Measurements from ENCODE around the gene RCVRN. TPM values are rescaled to one million over a fixed set of nuclear protein-coding genes. Genes with fewer than 3 reads are reported as not detected.

RCVRN gene
- total RNA-seq, 1 experiment from 2014 or later, result not detected

- BruUV-seq (replicated peaks), result no TSS peak
- TF ChIP-seq EZH2 (IDR thresholded peaks at IDR 0.05; ENCODE audit: low read depth) (no peak), CTCF (conservative IDR thresholded peaks at IDR 0.05) (no peak)
- ChIA-PET POLR2A (ENCODE audit: unreplicated experiment) (interaction anchor here (0.6 kb wide), 1 partner anchor 258 kb away, joined by 3 read pairs; no protein-coding TSS in a partner anchor), CTCF (no interaction called here)
- no peak overlapping the region for H3K4me2 ChIP-seq
- no peak overlapping the region for H2AFZ ChIP-seq
- H3K27ac ChIP-seq, result no peak overlapping the region
- H3K79me2 ChIP-seq (ENCODE audit: low read depth), result no peaks in the 10 kb centered on the region
- no peaks in the 10 kb centered on the region for H4K20me1 ChIP-seq (ENCODE audit: insufficient read depth)
- no peaks in the 10 kb centered on the region for H3K36me3 ChIP-seq (ENCODE audit: low read depth)
- no peaks in the 10 kb centered on the region for H3F3A ChIP-seq (ENCODE audit: insufficient read depth, low read depth)
- H3K4me3 ChIP-seq, result no peak overlapping the region
- no peaks in the 10 kb centered on the region for H3K27me3 ChIP-seq (ENCODE audit: insufficient read depth, low read depth)
- no peak for DNase-seq
- no peaks in the 10 kb centered on the region for H3K9me2 ChIP-seq (ENCODE audit: insufficient read depth)
- H3K4me1 ChIP-seq (replicated peaks; ENCODE audit: insufficient read depth), result no peaks in the 10 kb centered on the region
- H3K9me3 ChIP-seq (ENCODE audit: insufficient read depth, low read depth), result no peaks in the 10 kb centered on the region
- intact Hi-C loops (cut with micrococcal nuclease; ENCODE audit: unreplicated experiment), result no loop called here
These were observed 11.0 kb upstream of the RCVRN start for GRCh38 chr17:9916108-9916507.

DNA sequence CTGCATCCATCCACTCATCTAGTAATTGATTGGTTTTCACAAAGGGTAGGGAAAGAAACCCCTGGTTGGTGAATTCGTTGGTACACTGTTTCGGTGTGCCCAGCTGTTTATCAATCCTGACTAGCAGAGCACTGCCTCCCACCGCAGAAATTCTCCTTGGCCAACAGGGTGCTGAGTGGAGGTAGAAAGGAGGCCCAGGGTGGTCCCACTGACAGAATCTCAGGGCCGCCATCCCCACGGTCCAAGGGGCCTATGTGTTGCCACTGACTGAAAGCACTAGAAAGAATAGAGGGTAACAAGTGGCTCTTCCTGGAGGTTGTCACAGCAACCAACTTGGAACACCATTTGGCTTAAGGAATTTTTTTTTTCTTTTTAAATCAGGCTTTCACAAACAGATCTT, 8.4 kb upstream of the RCVRN start:
- no peaks in the 10 kb centered on the region for H3K9me2 ChIP-seq (ENCODE audit: insufficient read depth)
- CTCF ChIA-PET, result no interaction called here
- intact Hi-C loops (cut with micrococcal nuclease; ENCODE audit: unreplicated experiment), result no loop called here

DNA sequence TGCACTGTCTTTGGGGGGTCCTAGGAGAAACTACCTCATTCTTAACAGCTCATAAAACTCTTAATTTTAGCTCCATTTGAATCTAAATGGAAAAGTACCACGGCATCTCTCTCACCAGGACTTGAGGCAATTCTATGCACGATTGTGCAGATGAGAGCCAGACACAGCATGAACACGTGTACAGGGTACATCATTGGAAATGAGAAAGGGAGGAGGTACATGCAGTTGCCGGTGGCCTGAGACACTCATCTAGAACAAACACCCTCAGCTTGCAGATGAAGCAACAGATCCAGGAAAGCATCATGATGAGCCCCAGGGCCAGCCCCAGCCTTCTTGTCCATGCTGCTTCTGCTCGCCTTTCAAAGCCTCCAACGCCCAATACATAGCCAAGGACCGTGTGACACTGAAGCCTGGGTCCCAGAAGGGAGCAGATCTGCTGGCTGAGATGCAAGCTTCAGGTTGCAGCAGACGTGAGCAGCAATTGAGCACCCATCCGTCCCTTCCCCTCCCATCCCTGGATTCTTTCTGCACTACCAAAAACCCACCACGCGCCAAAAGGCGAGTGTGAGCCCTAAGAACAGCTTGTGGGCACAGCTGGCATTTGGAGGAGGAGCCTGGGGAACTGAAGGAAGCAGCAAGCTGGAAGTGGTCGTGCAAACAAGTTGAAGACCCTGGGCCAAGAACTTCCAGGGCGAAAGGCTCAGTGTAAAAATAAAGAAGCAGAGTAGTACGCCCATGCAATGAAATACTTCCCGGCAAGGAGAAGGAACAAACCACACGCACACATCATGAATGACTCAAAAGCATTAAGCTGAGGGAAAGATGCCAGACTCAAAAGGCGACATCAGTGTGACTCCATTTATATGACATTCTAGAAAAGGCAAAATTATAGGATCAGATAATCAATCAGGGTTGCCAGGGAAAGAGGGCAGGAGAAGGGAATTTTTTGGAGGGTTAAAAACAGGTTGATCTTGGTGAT, 7.3 kb upstream of the RCVRN start:
- no peaks in the 10 kb centered on the region for H3K4me1 ChIP-seq (replicated peaks; ENCODE audit: insufficient read depth)
- no peaks in the 10 kb centered on the region for H3K27me3 ChIP-seq (ENCODE audit: insufficient read depth, low read depth)
- no peaks in the 10 kb centered on the region for H3K9me2 ChIP-seq (ENCODE audit: insufficient read depth)
- H3K36me3 ChIP-seq (ENCODE audit: low read depth), result no peaks in the 10 kb centered on the region
- intact Hi-C loops (cut with micrococcal nuclease; ENCODE audit: unreplicated experiment), result no loop called here
- H3K4me3 ChIP-seq, result no peak overlapping the region
- no peak for DNase-seq
- H2AFZ ChIP-seq, result no peak overlapping the region
- H3K79me2 ChIP-seq (ENCODE audit: low read depth), result no peaks in the 10 kb centered on the region
- no TSS peak for BruUV-seq (replicated peaks)
- TF ChIP-seq CTCF (conservative IDR thresholded peaks at IDR 0.05) (no peak), EZH2 (IDR thresholded peaks at IDR 0.05; ENCODE audit: low read depth) (no peak)
- H4K20me1 ChIP-seq (ENCODE audit: insufficient read depth), result no peaks in the 10 kb centered on the region
- no peaks in the 10 kb centered on the region for H3F3A ChIP-seq (ENCODE audit: insufficient read depth, low read depth)
- H3K27ac ChIP-seq, result no peak overlapping the region
- POLR2A ChIA-PET (ENCODE audit: unreplicated experiment), result no interaction called here
- no peaks in the 10 kb centered on the region for H3K9me3 ChIP-seq (ENCODE audit: insufficient read depth, low read depth)
- H3K4me2 ChIP-seq, result no peak overlapping the region
- CTCF ChIA-PET, result no interaction called here

More for the DNA sequence above, 8.4 kb upstream of the RCVRN start:
- Histone ChIP-seq H3F3A (ENCODE audit: insufficient read depth, low read depth) (no peaks in the 10 kb centered on the region), H3K4me3 (no peak overlapping the region), H3K9me3 (ENCODE audit: insufficient read depth, low read depth) (no peaks in the 10 kb centered on the region), H3K79me2 (ENCODE audit: low read depth) (no peaks in the 10 kb centered on the region), H2AFZ (no peak overlapping the region), H4K20me1 (ENCODE audit: insufficient read depth) (no peaks in the 10 kb centered on the region), H3K27ac (no peak overlapping the region), H3K36me3 (ENCODE audit: low read depth) (no peaks in the 10 kb centered on the region), H3K4me2 (no peak overlapping the region), H3K4me1 (replicated peaks; ENCODE audit: insufficient read depth) (no peaks in the 10 kb centered on the region), H3K27me3 (ENCODE audit: insufficient read depth, low read depth) (no peaks in the 10 kb centered on the region)
- DNase-seq, result no peak
- POLR2A ChIA-PET (ENCODE audit: unreplicated experiment), result no interaction called here
- TF ChIP-seq EZH2 (IDR thresholded peaks at IDR 0.05; ENCODE audit: low read depth), result no peak
- TF ChIP-seq CTCF (conservative IDR thresholded peaks at IDR 0.05), result no peak
- BruUV-seq (replicated peaks), result no TSS peak
